NK-92 treated with Interleukin-12 subunit alpha and Interleukin-12 subunit beta, amount 100 ng/mL, for 24 hours (cell line): ENCODE data around the gene SCAI.
A peak's percentile ranks its signal among the peaks of the same experiment; 100 is the strongest.
"Not testable (repeated sequence)": the region's sequence is repeated elsewhere in the genome, so short reads cannot be mapped to it uniquely, and the experiment has no call there.

Experiments used
- DNase-seq: peaks from one replicate; lab custom pipeline; 2025; lab: John Stamatoyannopoulos, UW

SCAI gene

GRCh38 chr9:125150349-125151245 is 7.3 kb upstream of the SCAI start:
- no peak for DNase-seq

- DNase-seq = no peak
These were observed 4.1 kb upstream of the SCAI start for GRCh38 chr9:125147401-125147951.

DNA sequence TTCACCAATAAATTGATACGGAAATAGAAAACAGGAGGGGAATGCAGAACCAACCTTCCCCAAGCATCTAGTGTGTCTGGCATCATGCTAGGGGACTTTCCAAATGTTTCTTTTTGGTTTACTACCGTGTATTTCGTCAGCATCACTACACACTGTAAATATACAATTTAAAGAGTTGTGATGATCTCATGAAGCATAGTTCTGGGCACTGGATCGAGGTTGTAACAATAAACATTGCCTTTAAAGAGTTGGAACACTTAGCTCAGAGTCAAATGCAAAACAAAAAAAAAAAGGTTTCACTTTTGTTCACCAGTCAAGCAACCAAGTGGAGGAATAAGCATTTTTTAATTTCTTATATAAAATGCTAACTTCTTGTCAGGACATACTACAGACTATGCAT is 2.9 kb upstream of the SCAI start:
- no peak for DNase-seq

- no peak for DNase-seq
These were observed 2.1 kb upstream of the SCAI start for GRCh38 chr9:125145425-125145824.

- peak; percentile 46 for DNase-seq
These were observed 560 bp downstream of the SCAI start for GRCh38 chr9:125142560-125143376.

- DNase-seq = no peak
These were observed 1.6 kb downstream of the SCAI start for GRCh38 chr9:125141751-125142150.

- DNase-seq = no peak
These were observed 2.1 kb downstream of the SCAI start for GRCh38 chr9:125141251-125141650.

- DNase-seq = no peak
These were observed 2.8 kb downstream of the SCAI start for GRCh38 chr9:125140576-125140975.

GRCh38 chr9:125137200-125137599 is 6.1 kb downstream of the SCAI start:
- DNase-seq = no peak

DNA sequence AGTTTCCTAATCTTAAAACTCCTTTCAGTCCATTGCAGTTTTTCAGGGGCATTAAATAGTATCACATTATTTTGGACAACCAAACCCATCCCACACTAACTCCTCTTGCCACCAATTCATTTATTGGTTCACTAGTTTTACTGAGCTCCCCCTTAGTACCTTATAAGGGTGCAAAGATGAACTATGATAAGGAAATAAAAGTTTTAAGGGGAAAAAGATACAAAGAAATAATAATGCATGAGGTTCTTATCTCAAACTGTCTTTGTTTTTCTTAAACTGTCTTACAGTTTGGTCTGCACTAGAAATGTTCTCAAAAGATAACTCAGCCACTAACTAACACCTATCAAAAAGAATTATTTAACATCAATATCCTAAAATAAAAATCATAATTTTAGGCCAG is 8.4 kb downstream of the SCAI start:
- DNase-seq = no peak

DNA sequence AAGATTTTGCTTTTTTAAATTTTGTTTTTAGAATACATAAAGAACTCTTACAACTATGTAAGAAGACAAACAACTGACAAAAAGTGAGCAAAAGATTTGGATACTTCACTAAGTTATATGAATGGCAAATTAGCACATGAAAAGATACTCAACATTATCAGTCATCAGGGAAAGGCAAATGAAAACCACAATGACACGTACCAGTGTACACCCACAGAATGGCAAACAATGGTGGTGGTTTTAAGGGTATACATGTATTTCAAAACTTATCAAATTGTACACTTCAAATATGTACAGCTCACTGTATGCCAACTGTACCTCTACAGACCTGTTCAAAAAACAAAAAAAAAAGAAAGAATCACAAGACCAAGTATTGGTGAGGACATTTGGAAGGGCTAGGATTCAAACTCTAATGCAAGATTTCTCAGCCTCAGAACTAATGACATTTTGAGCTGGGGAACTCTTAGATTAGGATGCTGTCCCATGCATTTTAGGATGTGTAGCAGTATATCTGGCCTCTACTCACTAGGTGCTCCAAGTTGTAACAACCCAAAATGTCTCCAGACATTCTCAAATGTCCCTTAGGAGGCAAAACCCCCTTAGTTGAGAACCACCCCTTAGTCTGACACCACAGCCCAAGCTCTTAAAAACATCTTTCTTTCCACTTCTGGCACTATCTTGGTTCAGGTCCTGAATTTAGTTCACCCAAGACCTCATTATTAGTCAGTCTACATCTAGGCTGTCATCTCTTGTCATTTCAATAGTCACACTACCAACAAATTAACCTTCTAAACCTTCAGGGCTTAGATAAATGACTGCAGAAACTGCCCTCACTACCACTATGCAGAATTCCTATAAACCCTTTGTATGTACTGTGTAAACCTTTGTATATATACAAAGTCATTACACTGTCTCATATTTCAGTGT is 9.7 kb downstream of the SCAI start:
- DNase-seq = no peak

DNA sequence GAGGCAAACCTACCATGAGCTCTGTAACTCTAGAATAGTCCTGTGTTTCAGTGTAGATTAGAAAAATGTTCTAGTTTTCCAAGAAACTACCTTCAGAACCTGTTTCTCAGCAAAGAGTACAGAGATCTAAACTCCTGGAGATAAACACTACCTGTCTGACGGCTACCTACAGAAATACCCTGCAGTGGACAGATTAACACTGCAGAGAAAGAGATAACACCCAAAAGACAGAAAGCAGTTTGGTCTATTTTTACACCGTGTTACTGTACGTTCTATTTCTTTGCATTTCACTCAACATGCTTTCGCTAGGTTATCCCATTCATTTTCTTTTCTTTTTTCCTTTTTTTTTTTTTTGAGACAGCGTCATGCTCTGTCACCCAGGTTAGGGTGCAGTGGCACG is 11.6 kb downstream of the SCAI start:
- no peak for DNase-seq

DNA sequence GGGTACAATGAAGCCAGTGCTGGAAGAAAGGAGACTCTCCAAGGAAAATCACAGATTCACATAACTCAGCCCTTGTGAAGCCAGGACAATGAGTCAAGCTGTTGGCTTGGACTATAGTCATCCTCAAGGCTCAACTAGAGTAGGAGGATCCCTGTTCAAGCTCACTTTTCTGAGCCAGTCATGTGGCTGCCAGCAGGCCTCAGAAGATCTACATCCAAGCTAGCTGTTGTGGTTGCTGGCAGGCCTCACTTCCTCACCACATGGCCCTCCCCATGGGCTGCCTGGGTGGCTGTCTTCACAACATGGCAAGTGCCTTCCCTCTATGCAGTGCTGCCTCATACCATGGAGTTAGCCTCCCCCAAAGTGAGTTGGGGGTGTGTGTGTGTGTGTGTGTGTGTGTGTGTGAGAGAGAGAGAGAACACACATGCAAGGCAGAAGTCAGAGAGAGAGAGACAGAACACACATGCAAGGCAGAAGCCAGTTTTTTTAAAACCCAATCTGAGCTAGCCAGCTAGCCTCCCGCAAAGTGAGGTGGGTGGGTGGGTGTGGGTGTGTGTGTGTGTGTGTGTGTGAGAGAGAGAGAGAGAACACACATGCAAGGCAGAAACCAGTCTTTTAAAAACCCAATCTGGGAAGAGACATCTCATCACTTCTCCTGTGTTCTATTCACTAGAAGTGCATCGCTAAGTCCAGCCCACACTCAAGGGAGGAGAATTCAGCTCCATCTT is 17.1 kb downstream of the SCAI start:
- DNase-seq = peak; percentile 54

DNA sequence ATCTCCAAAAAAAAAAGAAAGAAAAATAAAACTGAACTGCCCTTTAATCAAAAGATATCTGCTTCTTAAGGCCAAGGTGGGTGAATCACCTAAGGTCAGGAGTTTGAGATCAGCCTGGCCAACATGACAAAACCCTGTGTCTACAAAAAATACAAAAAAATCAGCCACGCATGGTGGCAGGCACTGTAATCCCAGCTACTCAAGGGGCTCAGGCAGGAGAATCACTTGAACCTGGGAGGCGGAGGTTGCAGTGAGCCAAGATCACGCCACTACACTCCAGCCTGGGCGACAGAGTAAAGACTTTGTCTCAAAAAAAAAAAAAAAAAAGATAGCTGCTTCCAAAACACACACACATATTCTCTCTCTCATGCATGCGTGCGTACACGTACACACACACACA is 17.8 kb downstream of the SCAI start:
- no peak for DNase-seq

- no peak for DNase-seq
These were observed 22.2 kb downstream of the SCAI start for GRCh38 chr9:125121146-125121545.

GRCh38 chr9:125119643-125120286 is 23.6 kb downstream of the SCAI start:
- no peak for DNase-seq

- not testable (repeated sequence) for DNase-seq
These were observed 24.6 kb downstream of the SCAI start for GRCh38 chr9:125118696-125119095.

DNA sequence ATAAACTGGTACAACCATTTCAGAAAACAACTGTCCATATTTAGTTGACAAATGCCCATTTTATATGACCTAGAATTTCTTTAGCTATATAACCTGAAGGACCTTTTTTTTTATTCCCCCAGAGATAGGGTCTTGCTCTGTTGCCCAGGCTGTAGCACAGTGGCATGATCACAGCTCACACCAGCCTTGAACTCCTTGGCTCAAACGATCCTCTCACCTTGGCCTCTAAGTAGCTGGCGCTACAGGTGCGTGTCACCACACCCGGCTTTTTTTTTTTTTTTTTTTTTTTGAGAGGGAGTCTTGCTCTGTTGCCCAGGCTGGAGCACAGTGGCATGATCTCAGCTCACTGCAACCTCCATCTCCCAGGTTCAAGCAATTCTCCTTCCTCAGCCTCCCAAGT is 28.8 kb downstream of the SCAI start:
- not testable (repeated sequence) for DNase-seq

- no peak for DNase-seq
These were observed 32.9 kb downstream of the SCAI start for GRCh38 chr9:125110464-125110863.

DNA sequence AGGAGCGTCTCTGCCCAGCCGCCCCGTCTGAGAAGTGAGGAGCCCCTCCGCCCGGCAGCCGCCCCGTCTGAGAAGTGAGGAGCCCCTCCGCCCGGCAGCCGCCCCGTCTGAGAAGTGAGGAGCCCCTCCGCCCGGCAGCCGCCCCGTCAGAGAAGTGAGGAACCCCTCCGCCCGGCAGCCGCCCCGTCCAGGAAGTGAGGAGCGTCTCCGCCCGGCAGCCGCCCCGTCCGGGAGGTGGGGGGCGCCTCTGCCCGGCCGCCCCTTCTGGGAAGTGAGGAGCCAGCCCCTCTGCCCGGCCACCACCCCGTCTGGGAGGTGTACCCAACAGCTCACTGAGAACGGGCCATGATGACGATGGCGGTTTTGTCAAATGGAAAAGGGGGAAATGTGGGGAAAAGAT is 34.8 kb downstream of the SCAI start:
- DNase-seq = not testable (repeated sequence)
